Stimulated activated CD8-positive, alpha-beta memory T cell treated with anti-CD3 and anti-CD28 coated beads, Interleukin-2, amount 100 ng/mL, for 48 hours (primary cell): Measurements from ENCODE around the gene RAB6B.
"Not testable (repeated sequence)": the region's sequence is repeated elsewhere in the genome, so short reads cannot be mapped to it uniquely, and the experiment has no call there.

ENCODE experiments used
- DNase-seq, 2 donors: peaks; one replicate each; pipeline ENCODE4 v3.0.0-alpha.2; 2020; ENCODE audit warnings: low read depth in 2 of 2

RAB6B gene

DNA sequence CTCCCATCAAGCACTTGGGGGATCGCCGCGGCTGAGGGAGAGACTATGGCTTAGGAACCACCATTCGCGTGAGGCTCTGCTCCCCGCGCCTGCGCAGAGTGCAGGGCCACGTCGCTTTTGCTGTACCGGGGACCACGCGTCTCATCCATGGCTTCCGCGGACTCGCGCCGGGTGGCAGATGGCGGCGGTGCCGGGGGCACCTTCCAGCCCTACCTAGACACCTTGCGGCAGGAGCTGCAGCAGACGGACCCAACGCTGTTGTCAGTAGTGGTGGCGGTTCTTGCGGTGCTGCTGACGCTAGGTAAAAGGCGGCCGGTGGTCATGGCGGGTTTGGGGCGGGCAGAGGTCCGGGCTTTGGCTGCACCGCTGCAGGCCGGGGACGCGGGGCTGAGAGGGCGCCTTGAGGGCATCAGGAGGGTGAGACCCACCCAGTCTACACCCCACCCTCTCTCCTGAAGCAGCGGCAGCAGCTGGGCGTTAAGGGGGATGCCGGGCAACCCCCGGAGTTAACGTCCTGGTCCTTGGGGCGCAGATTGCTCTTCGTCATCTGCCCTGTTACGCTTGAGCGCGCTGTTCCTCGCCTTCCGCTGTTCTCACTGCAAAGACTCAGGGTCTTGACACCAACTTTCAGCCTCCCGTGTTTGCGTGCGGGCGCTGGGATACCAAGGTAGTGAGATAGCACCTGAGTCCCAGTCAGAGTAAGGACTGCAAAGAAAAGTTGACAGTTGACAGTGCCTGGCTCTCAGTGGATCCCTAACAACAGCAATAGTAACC is 89.8 kb downstream of the RAB6B start, which contains the start of gene SRPRB:
TSS of gene SRPRB (plus strand) at position 114 of the 774 bp plus-strand sequence. CDS start at position 148, 34 bp downstream.
- peak; percentile 93 to 94 for DNase-seq

DNA sequence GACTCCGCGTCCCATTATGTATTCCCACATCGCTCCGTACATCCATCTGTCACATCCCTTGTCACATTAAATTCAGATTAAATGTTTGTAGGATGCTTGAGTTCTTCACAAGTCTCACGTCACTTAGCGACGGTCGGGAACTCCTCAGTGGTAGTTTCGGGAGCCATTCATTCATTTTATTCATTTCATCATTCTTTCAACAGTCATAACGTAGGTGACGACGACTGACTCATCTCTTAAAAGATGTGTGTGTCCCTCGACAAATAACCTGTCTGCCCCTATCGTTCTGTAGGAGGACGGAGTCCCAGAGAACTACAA is 90.3 kb downstream of the RAB6B start:
- DNase-seq: no peak

DNA sequence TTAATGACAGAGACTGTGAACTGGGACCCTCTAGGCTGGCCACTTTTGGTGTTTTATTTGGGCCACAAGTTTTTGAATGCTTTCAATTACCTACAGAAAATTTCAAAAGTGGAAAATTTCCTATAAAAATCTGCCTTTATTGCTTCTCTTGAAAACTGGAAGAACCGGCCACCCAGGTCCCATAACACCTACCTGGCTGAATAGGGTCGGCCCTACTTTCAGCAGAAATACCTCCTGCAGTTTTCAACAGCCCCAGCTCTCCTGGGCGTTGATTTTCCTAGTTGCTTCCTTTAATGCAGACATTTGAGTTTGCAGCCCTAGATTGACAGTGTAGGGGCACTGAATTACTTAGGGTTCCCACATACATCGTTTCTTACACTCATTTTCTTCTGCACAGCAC is 90.8 kb downstream of the RAB6B start:
- no peak for DNase-seq

DNA sequence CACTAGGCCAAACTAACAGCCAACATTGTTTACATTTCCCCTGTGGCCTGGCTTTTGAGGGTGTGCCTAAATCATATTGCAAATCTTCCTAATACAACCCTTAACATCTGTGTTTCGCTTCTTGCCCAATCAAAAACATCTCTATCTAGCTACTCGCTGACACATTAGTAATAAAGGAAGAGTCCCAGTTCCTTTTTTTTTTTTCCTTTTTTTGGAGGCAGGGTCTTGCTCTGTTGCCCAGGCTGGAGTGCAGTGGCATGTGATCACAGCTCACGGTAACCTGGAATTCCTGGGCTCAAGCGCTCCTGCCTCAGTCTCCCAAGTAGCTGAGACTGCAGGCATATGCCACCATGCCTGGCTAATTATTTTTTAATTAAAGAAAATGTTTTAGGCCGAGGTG is 92.2 kb downstream of the RAB6B start:
- DNase-seq: no peak

DNA sequence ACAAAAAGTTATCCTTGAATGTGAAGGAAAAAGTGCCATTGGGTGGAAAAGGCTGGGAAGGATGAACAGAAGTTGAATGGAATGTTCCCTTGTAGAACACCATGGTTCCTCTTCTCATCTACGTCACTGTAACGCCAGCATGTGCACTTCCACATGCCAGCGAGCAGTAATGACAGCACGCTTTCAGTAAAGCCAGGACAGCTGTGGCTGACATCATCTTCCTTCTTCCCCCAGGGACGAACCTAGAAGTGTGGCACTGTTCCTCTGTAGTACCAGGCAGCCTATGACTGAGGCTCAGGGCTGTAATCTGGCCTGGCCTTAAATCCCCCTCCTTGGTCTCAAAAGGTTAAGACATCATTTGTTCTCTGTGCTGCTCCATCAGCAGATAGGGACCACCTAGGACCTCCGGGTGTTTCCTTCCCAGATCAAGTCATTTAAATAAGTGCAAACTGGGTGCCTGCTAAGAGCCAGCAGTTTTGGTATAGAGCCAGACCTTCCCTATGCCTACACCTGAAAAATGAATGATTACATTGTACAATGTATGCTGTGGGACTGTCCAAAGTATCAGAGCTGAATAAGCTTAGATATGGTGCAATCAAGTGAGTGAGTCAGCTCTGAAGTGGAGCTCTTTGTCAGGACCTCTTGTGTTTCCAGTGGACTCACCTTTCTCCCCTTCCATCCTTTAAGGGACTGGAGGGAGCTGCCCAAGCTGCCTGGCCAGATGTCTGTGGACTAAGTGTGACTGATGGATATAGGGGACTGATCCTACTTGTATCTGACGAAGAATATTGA is 95.7 kb downstream of the RAB6B start:
- no peak for DNase-seq

DNA sequence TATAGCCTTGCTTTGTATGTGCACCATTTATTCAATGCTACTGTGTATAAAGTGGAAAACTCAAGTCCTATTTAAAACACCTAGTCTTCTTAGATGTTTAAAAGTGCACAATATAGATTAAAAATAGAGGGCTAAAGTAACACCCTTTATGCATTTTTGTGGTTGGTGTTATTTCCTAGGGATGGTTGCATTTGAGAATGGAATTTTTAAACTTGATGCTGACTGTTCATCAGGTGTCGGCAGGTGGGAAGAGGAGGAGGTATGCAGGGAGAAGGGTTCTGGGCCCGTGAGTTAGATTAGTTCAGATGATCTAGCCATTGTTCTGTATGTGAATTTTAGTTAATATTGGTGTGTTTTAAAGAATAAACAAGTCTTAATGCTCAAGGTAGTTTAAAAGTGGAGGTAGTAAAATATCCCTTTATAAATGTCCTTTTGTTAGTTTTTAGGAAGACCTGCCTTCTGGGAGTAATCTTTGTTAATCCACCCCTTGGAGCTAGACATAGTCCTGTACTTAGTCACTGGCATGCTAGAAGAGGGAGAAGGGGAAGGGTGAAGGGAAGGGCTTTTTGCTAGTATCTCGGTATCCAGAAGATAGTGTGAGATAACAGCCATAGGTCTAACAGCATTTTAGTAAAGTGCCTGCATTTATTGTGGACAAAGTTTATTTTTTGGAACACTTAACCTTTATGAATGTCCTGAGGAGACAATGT is 98.1 kb downstream of the RAB6B start:
- DNase-seq: no peak

DNA sequence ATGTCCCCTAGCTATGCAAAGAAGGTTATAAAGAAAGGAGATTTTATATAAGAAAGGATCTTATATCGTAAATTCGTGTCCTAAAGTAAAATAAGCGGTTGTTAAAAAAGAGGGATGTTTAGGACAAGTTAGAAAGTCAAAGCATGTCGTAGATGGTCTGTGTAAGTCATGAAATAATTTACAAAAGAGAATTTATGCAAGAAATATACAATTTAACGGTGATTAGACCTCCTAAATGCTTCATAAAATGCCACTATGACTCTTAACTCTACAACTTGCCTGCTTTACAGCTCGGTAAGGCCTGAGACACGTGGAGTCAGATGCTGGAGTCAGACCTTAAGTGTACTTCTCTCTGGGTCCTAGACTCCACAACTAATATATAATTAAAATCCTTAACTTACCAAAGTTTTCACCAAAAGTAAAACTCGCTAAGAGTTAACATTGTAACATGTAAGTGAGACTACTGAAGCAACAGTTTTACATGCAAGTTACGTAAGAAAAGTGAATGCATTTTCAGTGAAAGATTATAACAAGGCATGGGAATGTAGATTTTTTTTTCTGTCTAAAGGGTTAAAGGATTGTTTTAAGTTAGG is 103.4 kb downstream of the RAB6B start:
- DNase-seq: no peak

DNA sequence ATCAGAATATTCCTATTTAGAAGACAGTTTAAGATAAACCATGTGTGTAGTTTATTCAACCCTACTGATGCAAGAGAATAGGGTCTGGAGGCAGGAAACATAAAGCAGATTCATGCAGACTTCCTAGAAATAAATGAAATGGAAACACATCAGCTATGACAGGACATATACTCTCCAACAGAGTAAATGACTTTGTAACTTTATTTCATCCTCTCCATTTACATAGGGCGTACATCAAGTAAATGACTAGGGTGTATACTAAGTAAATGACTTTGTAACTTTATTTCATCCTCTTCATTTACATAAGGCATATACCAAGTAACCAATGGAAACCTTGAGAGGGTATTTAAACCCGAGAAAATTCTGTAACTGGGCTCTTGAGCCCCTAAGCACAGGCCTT is 107.7 kb downstream of the RAB6B start:
- no peak for DNase-seq

DNA sequence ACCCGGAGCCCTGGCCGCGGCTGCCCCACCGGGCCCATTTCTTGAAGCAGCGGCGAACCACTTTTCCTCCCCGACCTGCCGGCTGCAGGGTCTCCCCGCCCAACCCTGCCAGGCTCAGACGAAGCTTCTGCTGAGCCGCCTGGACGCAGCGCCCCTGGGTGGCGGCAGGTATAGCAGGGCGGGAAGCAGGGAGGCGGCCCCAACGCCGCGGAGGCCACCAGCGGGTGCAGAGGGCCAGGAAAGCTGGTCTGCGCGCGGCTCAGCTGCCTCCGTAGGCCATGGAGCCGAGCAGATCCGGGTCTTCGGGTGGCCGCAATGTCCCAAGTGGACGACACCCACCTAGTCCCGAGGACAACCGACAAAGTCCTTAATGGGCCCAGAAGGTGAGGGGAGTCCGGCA is 111.9 kb downstream of the RAB6B start:
- no peak for DNase-seq

DNA sequence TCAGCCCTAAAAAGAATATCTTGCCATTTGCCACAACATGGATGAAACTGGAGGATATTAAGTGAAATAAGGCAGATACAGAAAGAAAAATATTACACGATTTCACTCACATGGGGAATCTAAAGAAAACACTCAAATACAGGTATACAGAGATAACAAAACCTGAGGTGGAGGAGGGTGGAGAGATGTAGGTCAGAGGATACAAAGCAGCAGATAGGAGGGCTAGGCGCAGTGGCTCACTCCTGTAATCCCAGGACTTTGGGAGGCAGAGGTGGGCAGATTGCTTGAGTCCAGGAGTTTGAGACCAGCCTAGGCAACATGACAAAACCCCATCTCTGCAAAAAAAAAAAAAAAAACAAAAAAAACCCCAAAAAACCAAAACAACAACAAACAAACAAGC is 113.2 kb downstream of the RAB6B start:
- no peak for DNase-seq

DNA sequence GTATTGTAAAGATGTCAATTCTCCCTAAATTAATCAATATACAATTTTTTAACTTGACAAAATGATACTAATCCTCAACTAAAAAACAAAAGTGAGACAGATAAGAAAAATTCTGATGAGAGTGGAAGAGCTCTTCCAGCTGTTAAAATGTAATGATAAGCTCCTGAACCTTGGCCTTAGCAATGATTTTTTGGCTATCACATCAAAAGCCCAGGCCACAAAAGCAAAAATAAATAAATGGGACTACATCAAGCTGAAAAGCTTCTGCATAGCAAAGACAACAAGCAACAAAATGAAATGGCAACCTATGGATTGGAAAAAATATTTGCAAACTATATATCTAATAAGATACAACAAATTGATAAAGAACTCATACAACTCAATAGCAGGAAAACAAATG is 114.1 kb downstream of the RAB6B start:
- no peak for DNase-seq

DNA sequence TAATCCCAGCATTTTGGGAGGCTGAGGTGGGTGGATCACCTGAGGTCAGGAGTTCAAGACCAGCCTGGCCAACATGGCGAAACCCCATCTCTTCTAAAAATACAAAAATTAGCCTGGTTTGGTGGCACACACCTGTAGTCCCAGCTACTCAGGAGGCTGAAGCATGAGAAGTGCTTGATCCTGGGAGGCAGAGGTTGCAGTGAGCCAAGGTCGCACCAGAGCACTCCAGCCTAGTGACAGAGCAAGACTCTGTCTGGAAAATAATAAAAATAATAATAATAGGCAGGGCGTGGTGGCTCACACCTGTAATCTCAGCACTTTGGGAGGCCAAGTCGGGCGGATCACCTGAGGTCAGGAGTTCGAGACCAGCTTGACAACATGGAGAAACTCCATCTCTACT is 114.9 kb downstream of the RAB6B start:
- not testable (repeated sequence) for DNase-seq

DNA sequence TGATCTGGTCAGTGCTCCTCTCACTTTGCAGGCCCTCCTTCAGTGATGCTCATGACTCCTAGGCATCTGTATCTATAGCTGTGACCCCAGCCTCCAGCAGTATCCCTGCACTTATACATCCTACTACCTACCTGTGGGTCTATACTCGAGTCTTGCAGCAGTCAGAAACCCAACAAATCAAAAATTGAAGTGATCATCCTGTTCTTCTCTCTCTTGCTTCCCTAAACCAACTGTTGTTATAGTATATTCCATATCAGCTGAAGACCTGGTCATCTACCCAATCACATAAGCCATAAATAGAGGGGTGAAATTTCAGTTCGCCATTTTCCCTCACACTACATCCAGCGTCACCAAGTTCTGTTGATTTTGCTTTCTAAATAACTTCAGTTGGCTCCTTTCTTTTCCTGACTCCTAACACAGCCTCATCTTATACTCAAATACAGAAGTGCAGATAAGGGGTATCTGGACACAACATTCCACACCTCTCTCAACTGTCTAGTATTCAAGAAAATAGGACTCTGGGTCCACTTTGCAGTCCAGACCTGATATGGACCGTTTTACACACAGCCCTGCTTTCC is 116.0 kb downstream of the RAB6B start:
- no peak for DNase-seq

DNA sequence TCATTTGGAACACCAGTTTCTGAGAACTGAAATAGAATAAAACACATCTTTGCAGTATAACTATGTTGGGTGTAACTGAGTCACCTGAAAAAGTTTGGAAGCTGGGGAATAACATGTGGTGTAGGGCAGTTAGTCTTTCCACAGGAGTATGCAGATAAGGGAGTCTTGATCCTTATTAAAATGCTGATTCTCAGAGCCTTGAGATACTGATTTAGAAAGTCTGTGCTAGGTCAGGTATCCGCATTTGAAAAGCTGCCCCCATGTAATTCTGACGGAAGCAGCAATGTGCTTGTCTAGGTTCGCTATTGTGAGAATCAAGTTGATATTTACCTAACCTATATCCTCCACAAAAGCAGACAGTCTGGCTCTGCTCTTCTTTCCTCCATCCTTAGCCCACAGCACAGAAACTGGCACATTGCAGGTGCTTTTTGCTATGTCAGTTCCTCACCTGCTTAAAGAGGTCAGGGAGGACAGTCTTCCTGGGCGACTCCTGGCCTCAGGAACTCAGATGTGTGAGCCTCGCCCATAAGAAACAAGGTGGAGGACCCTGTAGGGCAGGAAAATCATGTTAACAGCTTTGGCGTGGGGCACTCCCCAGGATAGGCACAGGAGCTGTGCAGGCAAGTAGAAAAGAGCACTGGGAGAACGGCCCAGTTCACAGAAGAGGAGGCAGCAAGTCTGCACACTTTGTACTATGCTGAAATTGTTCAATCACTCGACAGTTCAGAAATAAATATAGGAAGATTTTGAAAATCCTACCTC is 117.7 kb downstream of the RAB6B start:
- DNase-seq: no peak

DNA sequence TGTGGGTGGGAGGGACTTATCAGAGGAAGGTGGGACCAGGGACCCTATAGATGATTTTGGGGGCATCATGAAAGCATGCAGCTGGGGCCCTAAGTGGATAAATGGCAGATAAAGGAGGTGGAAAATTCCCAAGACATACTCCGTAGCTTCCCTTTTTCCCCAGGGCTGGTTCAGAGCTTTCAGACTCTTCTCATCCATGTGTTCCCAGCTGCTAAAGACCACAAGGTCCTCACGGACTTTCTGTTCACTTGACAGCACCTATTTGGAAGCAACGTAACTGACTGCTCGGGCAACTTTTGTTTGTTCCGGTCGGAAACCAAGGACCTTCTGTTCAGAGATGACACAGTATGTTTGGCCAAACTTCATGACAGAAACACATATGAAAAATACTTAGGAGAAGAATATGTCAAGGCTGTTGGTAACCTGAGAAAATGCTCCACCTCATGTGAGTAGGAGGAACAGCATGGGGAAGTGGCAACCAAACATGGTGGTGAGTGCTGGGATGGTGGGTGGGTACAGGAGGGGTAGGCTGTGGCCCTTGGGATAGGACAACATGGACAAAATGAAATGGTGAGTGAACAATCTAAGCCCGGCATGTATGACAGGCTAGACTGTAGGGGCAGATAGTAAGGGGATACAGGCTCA is 118.8 kb downstream of the RAB6B start:
- no peak for DNase-seq

DNA sequence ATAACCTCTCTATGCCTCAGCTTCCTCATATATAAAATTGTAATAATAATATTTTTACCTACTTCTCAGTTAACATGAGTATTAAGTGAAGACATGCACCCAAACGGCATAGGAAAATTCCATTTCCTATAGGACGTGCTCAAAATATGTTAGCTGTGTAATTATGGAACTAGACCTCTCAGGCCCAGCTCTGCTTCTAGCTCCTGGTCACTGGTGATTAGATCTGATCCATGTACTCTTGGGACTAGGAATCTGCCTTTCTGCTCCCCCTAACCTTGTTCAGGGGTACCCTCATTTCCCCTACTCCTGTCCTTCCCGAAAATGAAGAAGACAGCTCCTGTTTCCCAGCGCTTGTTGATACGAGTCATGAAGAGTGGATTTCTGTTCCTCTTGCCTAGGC is 119.8 kb downstream of the RAB6B start:
- DNase-seq: no peak

DNA sequence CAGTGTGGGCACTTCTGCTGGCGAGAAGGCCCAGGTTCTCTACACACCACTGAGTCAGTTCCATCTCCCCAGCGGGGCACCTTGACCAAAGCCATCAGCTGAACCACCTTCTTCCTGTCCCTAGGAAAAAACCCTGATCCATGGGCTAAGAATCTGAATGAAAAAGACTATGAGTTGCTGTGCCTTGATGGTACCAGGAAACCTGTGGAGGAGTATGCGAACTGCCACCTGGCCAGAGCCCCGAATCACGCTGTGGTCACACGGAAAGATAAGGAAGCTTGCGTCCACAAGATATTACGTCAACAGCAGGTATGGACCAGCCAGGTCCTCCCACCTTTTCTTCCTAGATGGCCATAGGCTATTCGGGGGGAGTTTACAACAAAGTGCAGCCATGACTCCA is 120.4 kb downstream of the RAB6B start:
- DNase-seq: no peak
